ENCODE data around the gene ANAPC2. TPM values are rescaled to one million over a fixed set of nuclear protein-coding genes. Genes with fewer than 3 reads are reported as not detected.

The ANAPC2 gene
- total RNA-seq, 1 donor from 2014 or later: 58.5 TPM

GRCh38 chr9:137149363-137149762, 39.0 kb downstream of the ANAPC2 start:
- Mint-ChIP-seq H3K27me3 (ENCODE audit: low read depth) (peaks cover 2% of the 10 kb centered on the region), H3K9me3 (no peaks in the 10 kb centered on the region), H3K27ac (no peak overlapping the region), H3K4me1 (ENCODE audit: low read depth) (peaks cover 4% of the 10 kb centered on the region), H3K36me3 (ENCODE audit: low read depth) (no peaks in the 10 kb centered on the region), H3K4me3 (ENCODE audit: low read depth) (no peak overlapping the region)
- intact Hi-C loops (cut with micrococcal nuclease): no loop called here
- DNase-seq (ENCODE audit: low spot score): no peak

GRCh38 chr9:137148661-137149060, 39.7 kb downstream of the ANAPC2 start:
- H3K4me1 Mint-ChIP-seq (ENCODE audit: low read depth): peaks cover 4% of the 10 kb centered on the region
- no peak overlapping the region for H3K4me3 Mint-ChIP-seq (ENCODE audit: low read depth)
- H3K27ac Mint-ChIP-seq: no peak overlapping the region
- no peak for DNase-seq (ENCODE audit: low spot score)
- H3K36me3 Mint-ChIP-seq (ENCODE audit: low read depth): no peaks in the 10 kb centered on the region
- H3K27me3 Mint-ChIP-seq (ENCODE audit: low read depth): peaks cover 2% of the 10 kb centered on the region
- no peaks in the 10 kb centered on the region for H3K9me3 Mint-ChIP-seq
- intact Hi-C loops (cut with micrococcal nuclease): no loop called here

GRCh38 chr9:137148242-137148641, 40.1 kb downstream of the ANAPC2 start:
- Mint-ChIP-seq H3K36me3 (ENCODE audit: low read depth) (no peaks in the 10 kb centered on the region), H3K27ac (no peak overlapping the region), H3K4me1 (ENCODE audit: low read depth) (peaks cover 4% of the 10 kb centered on the region), H3K4me3 (ENCODE audit: low read depth) (no peak overlapping the region), H3K27me3 (ENCODE audit: low read depth) (peaks cover 2% of the 10 kb centered on the region), H3K9me3 (no peaks in the 10 kb centered on the region)
- intact Hi-C loops (cut with micrococcal nuclease): no loop called here
- no peak for DNase-seq (ENCODE audit: low spot score)

- DNase-seq (ENCODE audit: low spot score): no peak
- Mint-ChIP-seq H3K27ac (no peak overlapping the region), H3K27me3 (ENCODE audit: low read depth) (peaks cover 2% of the 10 kb centered on the region), H3K4me3 (ENCODE audit: low read depth) (no peak overlapping the region), H3K36me3 (ENCODE audit: low read depth) (no peaks in the 10 kb centered on the region), H3K9me3 (no peaks in the 10 kb centered on the region), H3K4me1 (ENCODE audit: low read depth) (peaks cover 4% of the 10 kb centered on the region)
- intact Hi-C loops (cut with micrococcal nuclease): no loop called here
Measured at GRCh38 chr9:137147793-137148160, 40.6 kb downstream of the ANAPC2 start.

- intact Hi-C loops (cut with micrococcal nuclease): no loop called here
- peaks cover 4% of the 10 kb centered on the region for H3K4me1 Mint-ChIP-seq (ENCODE audit: low read depth)
- H3K9me3 Mint-ChIP-seq: no peaks in the 10 kb centered on the region
- no peak for DNase-seq (ENCODE audit: low spot score)
- H3K27me3 Mint-ChIP-seq (ENCODE audit: low read depth): peaks cover 4% of the 10 kb centered on the region
- no peak overlapping the region for H3K4me3 Mint-ChIP-seq (ENCODE audit: low read depth)
- H3K27ac Mint-ChIP-seq: no peak overlapping the region
- no peaks in the 10 kb centered on the region for H3K36me3 Mint-ChIP-seq (ENCODE audit: low read depth)
Measured at GRCh38 chr9:137147091-137147792, 41.1 kb downstream of the ANAPC2 start.

- H3K36me3 Mint-ChIP-seq (ENCODE audit: low read depth): no peaks in the 10 kb centered on the region
- peaks cover 6% of the 10 kb centered on the region for H3K27me3 Mint-ChIP-seq (ENCODE audit: low read depth)
- no peaks in the 10 kb centered on the region for H3K9me3 Mint-ChIP-seq
- no peak overlapping the region for H3K27ac Mint-ChIP-seq
- H3K4me1 Mint-ChIP-seq (ENCODE audit: low read depth): peaks cover 4% of the 10 kb centered on the region
- H3K4me3 Mint-ChIP-seq (ENCODE audit: low read depth): no peak overlapping the region
- intact Hi-C loops (cut with micrococcal nuclease): no loop called here
- DNase-seq (ENCODE audit: low spot score): no peak
Measured at GRCh38 chr9:137146527-137146918, 41.8 kb downstream of the ANAPC2 start.

GRCh38 chr9:137145731-137146526, 42.4 kb downstream of the ANAPC2 start:
- Mint-ChIP-seq H3K27ac (no peak overlapping the region), H3K4me3 (ENCODE audit: low read depth) (no peak overlapping the region), H3K27me3 (ENCODE audit: low read depth) (peaks cover 6% of the 10 kb centered on the region), H3K4me1 (ENCODE audit: low read depth) (peaks cover under 1% of the 10 kb centered on the region), H3K9me3 (no peaks in the 10 kb centered on the region), H3K36me3 (ENCODE audit: low read depth) (no peaks in the 10 kb centered on the region)
- intact Hi-C loops (cut with micrococcal nuclease): no loop called here
- DNase-seq (ENCODE audit: low spot score): no peak

- Mint-ChIP-seq H3K4me1 (ENCODE audit: low read depth) (no peaks in the 10 kb centered on the region), H3K36me3 (ENCODE audit: low read depth) (no peaks in the 10 kb centered on the region)
- intact Hi-C loops (cut with micrococcal nuclease): no loop called here
Measured at GRCh38 chr9:137143459-137143858, 44.9 kb downstream of the ANAPC2 start.

GRCh38 chr9:137141976-137142936, 46.1 kb downstream of the ANAPC2 start:
- no peak overlapping the region for H3K4me3 Mint-ChIP-seq (ENCODE audit: low read depth)
- H3K4me1 Mint-ChIP-seq (ENCODE audit: low read depth): no peaks in the 10 kb centered on the region
- DNase-seq (ENCODE audit: low spot score): no peak
- H3K27ac Mint-ChIP-seq: no peak overlapping the region
- H3K27me3 Mint-ChIP-seq (ENCODE audit: low read depth): peaks cover 30% of the 10 kb centered on the region
- no peaks in the 10 kb centered on the region for H3K36me3 Mint-ChIP-seq (ENCODE audit: low read depth)
- no peaks in the 10 kb centered on the region for H3K9me3 Mint-ChIP-seq
- intact Hi-C loops (cut with micrococcal nuclease): no loop called here

More at GRCh38 chr9:137143459-137143858, 44.9 kb downstream of the ANAPC2 start:
- no peak for DNase-seq (ENCODE audit: low spot score)
- Mint-ChIP-seq H3K27ac (no peak overlapping the region), H3K9me3 (no peaks in the 10 kb centered on the region), H3K4me3 (ENCODE audit: low read depth) (no peak overlapping the region), H3K27me3 (ENCODE audit: low read depth) (peaks cover 22% of the 10 kb centered on the region)

GRCh38 chr9:137141050-137141810, 47.1 kb downstream of the ANAPC2 start:
- intact Hi-C loops (cut with micrococcal nuclease): no loop called here
- Mint-ChIP-seq H3K4me3 (ENCODE audit: low read depth) (no peak overlapping the region), H3K27ac (no peak overlapping the region), H3K9me3 (no peaks in the 10 kb centered on the region), H3K4me1 (ENCODE audit: low read depth) (no peaks in the 10 kb centered on the region), H3K36me3 (ENCODE audit: low read depth) (no peaks in the 10 kb centered on the region), H3K27me3 (ENCODE audit: low read depth) (peaks cover 36% of the 10 kb centered on the region)
- DNase-seq (ENCODE audit: low spot score): no peak

- no peak for DNase-seq (ENCODE audit: low spot score)
- intact Hi-C loops (cut with micrococcal nuclease): no loop called here
- Mint-ChIP-seq H3K27ac (no peak overlapping the region), H3K4me1 (ENCODE audit: low read depth) (no peaks in the 10 kb centered on the region), H3K36me3 (ENCODE audit: low read depth) (no peaks in the 10 kb centered on the region), H3K27me3 (ENCODE audit: low read depth) (peaks cover 41% of the 10 kb centered on the region), H3K4me3 (ENCODE audit: low read depth) (no peak overlapping the region), H3K9me3 (no peaks in the 10 kb centered on the region)
Measured at GRCh38 chr9:137140151-137141012, 48.0 kb downstream of the ANAPC2 start.
